ENCODE results near the gene EGFL8.
A peak's percentile ranks its signal among the peaks of the same experiment; 100 is the strongest.

EGFL8 gene

DNA sequence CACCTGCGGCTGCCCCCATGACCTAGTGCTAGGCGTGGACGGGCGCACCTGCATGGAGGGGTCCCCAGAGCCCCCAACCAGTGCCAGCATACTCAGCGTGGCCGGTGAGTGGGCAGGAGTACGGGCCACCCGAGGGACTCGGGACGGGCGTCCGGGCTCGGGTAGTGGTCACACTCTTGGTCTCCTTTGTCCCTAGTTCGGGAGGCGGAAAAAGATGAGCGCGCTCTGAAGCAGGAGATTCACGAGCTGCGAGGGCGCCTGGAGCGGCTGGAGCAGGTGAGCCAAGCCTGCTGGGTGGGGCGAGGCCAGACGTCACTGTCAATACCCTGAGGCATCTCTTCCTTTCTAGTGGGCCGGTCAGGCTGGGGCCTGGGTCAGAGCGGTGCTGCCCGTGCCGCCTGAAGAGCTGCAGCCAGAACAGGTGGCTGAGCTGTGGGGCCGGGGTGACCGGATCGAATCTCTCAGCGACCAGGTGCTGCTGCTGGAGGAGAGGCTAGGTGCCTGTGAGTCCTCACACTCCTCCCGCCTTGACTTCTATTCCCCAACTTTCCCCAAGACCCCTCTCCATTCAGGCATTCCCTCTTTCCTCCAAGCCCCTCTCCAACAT is 2.9 kb downstream of the EGFL8 start:
- H3K4me3 ChIP-seq (ENCODE audit: control insufficient read depth, low read depth, low read length), result no peak overlapping the region
- TF ChIP-seq, protein P1, sequence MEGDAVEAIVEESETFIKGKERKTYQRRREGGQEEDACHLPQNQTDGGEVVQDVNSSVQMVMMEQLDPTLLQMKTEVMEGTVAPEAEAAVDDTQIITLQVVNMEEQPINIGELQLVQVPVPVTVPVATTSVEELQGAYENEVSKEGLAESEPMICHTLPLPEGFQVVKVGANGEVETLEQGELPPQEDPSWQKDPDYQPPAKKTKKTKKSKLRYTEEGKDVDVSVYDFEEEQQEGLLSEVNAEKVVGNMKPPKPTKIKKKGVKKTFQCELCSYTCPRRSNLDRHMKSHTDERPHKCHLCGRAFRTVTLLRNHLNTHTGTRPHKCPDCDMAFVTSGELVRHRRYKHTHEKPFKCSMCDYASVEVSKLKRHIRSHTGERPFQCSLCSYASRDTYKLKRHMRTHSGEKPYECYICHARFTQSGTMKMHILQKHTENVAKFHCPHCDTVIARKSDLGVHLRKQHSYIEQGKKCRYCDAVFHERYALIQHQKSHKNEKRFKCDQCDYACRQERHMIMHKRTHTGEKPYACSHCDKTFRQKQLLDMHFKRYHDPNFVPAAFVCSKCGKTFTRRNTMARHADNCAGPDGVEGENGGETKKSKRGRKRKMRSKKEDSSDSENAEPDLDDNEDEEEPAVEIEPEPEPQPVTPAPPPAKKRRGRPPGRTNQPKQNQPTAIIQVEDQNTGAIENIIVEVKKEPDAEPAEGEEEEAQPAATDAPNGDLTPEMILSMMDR (conservative IDR thresholded peaks at IDR 0.05; ENCODE audit: control insufficient read depth, insufficient read depth, low read depth, low read length), result no peak
- DNase-seq (ENCODE audit: low read depth), result no peak

DNA sequence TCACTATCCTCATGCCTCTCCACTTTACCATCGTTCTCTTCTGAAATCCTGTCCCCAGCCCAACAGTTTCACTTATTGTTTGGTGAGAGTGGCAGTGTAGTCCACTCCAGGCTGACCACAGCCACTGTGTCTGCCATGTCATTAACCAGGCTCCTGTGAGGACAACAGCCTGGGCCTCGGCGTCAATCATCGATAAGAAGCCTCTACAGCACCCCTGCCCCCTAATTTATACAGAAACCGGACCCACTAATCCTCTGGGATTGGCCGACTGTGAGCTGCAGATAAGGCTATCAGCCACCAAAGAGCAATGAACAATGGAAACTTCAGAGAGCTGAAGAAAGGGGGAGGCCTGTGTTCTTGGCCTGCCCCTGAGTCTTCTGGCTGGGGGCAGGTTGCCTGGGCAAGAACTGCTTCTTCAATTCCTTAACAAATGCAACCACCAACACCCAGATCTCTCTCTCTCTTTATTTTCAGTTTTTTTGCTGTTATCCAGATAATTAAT is 3.4 kb downstream of the EGFL8 start:
- H3K4me3 ChIP-seq (ENCODE audit: control insufficient read depth, low read depth, low read length), result no peak overlapping the region
- TF ChIP-seq, protein P1 (conservative IDR thresholded peaks at IDR 0.05; ENCODE audit: control insufficient read depth, insufficient read depth, low read depth, low read length), result no peak
- DNase-seq (ENCODE audit: low read depth), result no peak

DNA sequence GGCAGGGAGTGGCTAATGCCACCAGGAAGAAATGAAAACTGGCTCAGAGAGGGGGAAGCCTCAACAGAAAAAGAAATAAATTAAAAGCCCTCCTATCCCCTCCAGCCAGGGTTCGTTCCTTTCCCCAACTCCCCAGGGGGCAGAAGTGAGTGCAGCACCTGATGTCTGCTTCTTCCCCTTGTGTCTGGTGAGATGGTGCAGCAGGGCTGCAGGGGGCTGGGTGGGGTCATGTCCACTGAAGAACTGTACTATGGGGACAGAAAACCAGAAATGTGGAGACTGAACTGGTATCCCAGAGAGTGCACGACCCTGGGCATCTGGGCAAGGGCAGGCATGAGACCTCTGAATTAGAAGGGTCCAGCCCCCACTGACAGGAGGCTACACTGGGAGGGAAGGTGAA is 4.0 kb downstream of the EGFL8 start:
- H3K4me3 ChIP-seq (ENCODE audit: control insufficient read depth, low read depth, low read length), result no peak overlapping the region
- TF ChIP-seq, protein P1 (conservative IDR thresholded peaks at IDR 0.05; ENCODE audit: control insufficient read depth, insufficient read depth, low read depth, low read length), result no peak
- no peak for DNase-seq (ENCODE audit: low read depth)

DNA sequence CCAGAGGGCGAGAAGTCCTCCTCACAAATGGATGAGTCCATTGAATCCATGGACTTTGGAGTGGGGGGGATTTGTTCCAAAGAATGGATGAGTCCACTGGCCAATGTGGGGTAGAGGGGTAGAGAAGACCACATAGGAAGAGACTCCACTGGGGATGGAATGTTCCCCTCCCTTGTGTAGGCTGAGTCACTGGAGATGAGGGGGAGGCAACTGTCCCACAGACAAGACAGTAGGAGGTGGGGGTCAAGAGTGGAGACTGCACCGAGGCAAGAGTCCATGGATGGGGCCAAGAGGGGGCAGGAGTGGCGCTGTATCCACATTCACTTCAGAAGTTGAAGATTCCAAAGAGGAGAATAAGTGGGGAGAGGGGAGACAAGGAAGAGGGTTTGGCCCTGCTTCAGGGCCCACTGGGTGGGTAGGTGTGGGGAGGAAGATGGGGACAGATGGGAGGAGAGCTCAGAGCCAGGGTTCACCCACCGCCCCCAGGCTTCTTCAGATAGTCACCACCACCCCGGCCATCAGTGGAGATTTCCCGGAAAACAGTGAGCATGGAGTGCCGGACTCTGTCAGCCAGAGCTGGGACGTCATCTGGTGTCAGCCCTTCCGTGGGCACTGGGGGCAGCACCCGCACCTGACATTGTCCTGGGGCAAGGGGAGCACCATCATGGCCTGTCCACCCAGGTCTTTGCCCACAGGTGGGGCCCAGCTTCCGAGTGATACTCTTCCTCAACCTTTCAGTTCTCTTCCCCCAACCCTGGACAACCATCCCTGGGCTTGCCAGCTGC is 4.6 kb downstream of the EGFL8 start:
- peak; percentile 56 for DNase-seq (ENCODE audit: low read depth)
- H3K4me3 ChIP-seq (ENCODE audit: control insufficient read depth, low read depth, low read length), result no peak overlapping the region
- TF ChIP-seq, protein P1 (conservative IDR thresholded peaks at IDR 0.05; ENCODE audit: control insufficient read depth, insufficient read depth, low read depth, low read length), result peak; percentile 1

DNA sequence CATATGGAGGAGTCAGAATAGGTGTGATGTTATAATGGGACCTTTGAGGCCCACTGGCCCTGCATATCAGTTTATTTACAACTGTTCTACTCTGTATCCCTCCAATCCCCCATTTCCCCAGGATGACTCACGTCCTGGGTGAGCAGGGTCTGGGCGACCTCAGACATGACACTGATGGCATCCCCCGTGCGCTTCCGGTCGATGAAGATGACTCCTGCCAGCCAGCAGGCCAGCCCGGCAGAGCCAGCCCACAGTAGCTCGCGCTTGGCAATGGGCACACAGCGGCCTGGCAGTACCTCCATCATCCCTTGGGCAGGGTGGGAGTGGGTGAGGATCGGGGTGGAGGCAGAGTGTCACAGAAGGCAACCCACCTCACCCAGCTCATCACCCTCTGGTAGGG is 5.9 kb downstream of the EGFL8 start:
- TF ChIP-seq, protein P1 (conservative IDR thresholded peaks at IDR 0.05; ENCODE audit: control insufficient read depth, insufficient read depth, low read depth, low read length), result no peak
- no peak overlapping the region for H3K4me3 ChIP-seq (ENCODE audit: control insufficient read depth, low read depth, low read length)
- DNase-seq (ENCODE audit: low read depth), result no peak

DNA sequence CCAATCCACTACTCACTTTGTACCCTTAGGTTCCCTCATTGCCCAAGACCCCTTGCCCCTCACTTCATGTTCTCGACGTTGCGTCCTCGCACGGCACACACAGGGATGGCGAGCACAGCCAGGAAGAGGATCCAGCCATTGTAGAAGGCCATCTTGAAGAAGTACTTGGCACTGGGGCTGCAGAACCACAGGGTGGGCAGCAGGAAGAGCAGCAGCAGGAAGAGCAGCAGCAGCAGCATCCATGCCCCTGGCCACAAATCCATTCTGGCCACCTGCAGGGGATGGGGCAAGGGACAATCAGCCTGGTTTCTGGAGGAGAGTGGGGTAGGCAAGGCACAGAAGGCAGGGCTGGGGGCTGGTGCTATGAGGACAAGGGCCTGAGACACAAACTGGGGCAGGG is 6.8 kb downstream of the EGFL8 start:
- TF ChIP-seq, protein P1 (conservative IDR thresholded peaks at IDR 0.05; ENCODE audit: control insufficient read depth, insufficient read depth, low read depth, low read length), result no peak
- H3K4me3 ChIP-seq (ENCODE audit: control insufficient read depth, low read depth, low read length), result no peak overlapping the region
- DNase-seq (ENCODE audit: low read depth), result no peak

All from fibroblast of mammary gland (primary cell).